ENCODE measurements around the gene FAM120C. TPM values are rescaled to one million over a fixed set of nuclear protein-coding genes. Genes with fewer than 3 reads are reported as not detected.

FAM120C gene
- total RNA-seq, 1 experiment from 2014 or later = 10.6 TPM

DNA sequence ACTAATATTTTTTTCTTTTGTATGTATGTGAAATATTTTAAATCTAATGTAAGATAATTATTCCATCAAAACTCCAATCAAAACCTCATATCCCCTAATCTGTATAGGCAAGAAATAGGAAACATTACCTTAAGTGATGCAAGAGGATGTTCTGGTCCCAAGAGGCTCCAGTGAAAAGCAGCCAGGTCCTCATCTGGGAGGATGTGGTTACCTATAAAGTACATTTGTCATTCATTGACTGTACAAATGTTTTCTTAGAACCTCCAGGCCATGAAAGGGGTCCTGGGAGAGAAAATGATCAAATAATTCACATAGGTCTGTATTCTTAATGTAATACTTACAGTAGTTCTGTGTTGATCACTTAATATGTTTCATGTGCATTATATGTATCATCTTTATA is 25.5 kb downstream of the FAM120C start:
- no peaks in the 10 kb centered on the region for H3K9me3 Mint-ChIP-seq
- H3K27me3 Mint-ChIP-seq (ENCODE audit: low read depth) = no peaks in the 10 kb centered on the region
- CTCF ChIA-PET = no interaction called here
- no peak for ATAC-seq
- H3K4me3 Mint-ChIP-seq = no peak overlapping the region
- H3K4me1 Mint-ChIP-seq = no peaks in the 10 kb centered on the region
- H3K27ac Mint-ChIP-seq = no peak overlapping the region
- POLR2A ChIA-PET = no interaction called here
- no peak for TF ChIP-seq ZNF138 (CRISPR knock-in tag; conservative IDR thresholded peaks at IDR 0.05)
- no peak for TF ChIP-seq PRRX2 (CRISPR knock-in tag; IDR thresholded peaks at IDR 0.05)
- no peak for TF ChIP-seq MYBL2 (CRISPR knock-in tag; IDR thresholded peaks at IDR 0.05)
- no peak for TF ChIP-seq FOXP1 (CRISPR knock-in tag; IDR thresholded peaks at IDR 0.05; ENCODE audit: borderline replicate concordance)
- TF ChIP-seq, protein P1, sequence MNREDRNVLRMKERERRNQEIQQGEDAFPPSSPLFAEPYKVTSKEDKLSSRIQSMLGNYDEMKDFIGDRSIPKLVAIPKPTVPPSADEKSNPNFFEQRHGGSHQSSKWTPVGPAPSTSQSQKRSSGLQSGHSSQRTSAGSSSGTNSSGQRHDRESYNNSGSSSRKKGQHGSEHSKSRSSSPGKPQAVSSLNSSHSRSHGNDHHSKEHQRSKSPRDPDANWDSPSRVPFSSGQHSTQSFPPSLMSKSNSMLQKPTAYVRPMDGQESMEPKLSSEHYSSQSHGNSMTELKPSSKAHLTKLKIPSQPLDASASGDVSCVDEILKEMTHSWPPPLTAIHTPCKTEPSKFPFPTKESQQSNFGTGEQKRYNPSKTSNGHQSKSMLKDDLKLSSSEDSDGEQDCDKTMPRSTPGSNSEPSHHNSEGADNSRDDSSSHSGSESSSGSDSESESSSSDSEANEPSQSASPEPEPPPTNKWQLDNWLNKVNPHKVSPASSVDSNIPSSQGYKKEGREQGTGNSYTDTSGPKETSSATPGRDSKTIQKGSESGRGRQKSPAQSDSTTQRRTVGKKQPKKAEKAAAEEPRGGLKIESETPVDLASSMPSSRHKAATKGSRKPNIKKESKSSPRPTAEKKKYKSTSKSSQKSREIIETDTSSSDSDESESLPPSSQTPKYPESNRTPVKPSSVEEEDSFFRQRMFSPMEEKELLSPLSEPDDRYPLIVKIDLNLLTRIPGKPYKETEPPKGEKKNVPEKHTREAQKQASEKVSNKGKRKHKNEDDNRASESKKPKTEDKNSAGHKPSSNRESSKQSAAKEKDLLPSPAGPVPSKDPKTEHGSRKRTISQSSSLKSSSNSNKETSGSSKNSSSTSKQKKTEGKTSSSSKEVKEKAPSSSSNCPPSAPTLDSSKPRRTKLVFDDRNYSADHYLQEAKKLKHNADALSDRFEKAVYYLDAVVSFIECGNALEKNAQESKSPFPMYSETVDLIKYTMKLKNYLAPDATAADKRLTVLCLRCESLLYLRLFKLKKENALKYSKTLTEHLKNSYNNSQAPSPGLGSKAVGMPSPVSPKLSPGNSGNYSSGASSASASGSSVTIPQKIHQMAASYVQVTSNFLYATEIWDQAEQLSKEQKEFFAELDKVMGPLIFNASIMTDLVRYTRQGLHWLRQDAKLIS (CRISPR knock-in tag; IDR thresholded peaks at IDR 0.05; ENCODE audit: borderline replicate concordance) = no peak
- TF ChIP-seq, protein P2, sequence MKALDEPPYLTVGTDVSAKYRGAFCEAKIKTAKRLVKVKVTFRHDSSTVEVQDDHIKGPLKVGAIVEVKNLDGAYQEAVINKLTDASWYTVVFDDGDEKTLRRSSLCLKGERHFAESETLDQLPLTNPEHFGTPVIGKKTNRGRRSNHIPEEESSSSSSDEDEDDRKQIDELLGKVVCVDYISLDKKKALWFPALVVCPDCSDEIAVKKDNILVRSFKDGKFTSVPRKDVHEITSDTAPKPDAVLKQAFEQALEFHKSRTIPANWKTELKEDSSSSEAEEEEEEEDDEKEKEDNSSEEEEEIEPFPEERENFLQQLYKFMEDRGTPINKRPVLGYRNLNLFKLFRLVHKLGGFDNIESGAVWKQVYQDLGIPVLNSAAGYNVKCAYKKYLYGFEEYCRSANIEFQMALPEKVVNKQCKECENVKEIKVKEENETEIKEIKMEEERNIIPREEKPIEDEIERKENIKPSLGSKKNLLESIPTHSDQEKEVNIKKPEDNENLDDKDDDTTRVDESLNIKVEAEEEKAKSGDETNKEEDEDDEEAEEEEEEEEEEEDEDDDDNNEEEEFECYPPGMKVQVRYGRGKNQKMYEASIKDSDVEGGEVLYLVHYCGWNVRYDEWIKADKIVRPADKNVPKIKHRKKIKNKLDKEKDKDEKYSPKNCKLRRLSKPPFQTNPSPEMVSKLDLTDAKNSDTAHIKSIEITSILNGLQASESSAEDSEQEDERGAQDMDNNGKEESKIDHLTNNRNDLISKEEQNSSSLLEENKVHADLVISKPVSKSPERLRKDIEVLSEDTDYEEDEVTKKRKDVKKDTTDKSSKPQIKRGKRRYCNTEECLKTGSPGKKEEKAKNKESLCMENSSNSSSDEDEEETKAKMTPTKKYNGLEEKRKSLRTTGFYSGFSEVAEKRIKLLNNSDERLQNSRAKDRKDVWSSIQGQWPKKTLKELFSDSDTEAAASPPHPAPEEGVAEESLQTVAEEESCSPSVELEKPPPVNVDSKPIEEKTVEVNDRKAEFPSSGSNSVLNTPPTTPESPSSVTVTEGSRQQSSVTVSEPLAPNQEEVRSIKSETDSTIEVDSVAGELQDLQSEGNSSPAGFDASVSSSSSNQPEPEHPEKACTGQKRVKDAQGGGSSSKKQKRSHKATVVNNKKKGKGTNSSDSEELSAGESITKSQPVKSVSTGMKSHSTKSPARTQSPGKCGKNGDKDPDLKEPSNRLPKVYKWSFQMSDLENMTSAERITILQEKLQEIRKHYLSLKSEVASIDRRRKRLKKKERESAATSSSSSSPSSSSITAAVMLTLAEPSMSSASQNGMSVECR (CRISPR knock-in tag; IDR thresholded peaks at IDR 0.05; ENCODE audit: borderline replicate concordance) = no peak
- no peak for TF ChIP-seq TCF7 (CRISPR knock-in tag; IDR thresholded peaks at IDR 0.05; ENCODE audit: low read depth)
- TF ChIP-seq, protein P3, sequence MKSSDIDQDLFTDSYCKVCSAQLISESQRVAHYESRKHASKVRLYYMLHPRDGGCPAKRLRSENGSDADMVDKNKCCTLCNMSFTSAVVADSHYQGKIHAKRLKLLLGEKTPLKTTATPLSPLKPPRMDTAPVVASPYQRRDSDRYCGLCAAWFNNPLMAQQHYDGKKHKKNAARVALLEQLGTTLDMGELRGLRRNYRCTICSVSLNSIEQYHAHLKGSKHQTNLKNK (CRISPR knock-in tag; IDR thresholded peaks at IDR 0.05) = no peak
- TF ChIP-seq, protein P4, sequence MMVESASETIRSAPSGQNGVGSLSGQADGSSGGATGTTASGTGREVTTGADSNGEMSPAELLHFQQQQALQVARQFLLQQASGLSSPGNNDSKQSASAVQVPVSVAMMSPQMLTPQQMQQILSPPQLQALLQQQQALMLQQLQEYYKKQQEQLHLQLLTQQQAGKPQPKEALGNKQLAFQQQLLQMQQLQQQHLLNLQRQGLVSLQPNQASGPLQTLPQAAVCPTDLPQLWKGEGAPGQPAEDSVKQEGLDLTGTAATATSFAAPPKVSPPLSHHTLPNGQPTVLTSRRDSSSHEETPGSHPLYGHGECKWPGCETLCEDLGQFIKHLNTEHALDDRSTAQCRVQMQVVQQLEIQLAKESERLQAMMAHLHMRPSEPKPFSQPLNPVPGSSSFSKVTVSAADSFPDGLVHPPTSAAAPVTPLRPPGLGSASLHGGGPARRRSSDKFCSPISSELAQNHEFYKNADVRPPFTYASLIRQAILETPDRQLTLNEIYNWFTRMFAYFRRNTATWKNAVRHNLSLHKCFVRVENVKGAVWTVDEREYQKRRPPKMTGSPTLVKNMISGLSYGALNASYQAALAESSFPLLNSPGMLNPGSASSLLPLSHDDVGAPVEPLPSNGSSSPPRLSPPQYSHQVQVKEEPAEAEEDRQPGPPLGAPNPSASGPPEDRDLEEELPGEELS (CRISPR knock-in tag; IDR thresholded peaks at IDR 0.05) = no peak
- no peak for TF ChIP-seq ZNF317 (CRISPR knock-in tag; IDR thresholded peaks at IDR 0.05; ENCODE audit: borderline replicate concordance, low read depth)
- TF ChIP-seq GTF2I (CRISPR knock-in tag; conservative IDR thresholded peaks at IDR 0.05) = no peak
- no peak for TF ChIP-seq SP1 (CRISPR knock-in tag; conservative IDR thresholded peaks at IDR 0.05)
- no peak for TF ChIP-seq TP53 (CRISPR knock-in tag; IDR thresholded peaks at IDR 0.05)
- TF ChIP-seq, protein P5, sequence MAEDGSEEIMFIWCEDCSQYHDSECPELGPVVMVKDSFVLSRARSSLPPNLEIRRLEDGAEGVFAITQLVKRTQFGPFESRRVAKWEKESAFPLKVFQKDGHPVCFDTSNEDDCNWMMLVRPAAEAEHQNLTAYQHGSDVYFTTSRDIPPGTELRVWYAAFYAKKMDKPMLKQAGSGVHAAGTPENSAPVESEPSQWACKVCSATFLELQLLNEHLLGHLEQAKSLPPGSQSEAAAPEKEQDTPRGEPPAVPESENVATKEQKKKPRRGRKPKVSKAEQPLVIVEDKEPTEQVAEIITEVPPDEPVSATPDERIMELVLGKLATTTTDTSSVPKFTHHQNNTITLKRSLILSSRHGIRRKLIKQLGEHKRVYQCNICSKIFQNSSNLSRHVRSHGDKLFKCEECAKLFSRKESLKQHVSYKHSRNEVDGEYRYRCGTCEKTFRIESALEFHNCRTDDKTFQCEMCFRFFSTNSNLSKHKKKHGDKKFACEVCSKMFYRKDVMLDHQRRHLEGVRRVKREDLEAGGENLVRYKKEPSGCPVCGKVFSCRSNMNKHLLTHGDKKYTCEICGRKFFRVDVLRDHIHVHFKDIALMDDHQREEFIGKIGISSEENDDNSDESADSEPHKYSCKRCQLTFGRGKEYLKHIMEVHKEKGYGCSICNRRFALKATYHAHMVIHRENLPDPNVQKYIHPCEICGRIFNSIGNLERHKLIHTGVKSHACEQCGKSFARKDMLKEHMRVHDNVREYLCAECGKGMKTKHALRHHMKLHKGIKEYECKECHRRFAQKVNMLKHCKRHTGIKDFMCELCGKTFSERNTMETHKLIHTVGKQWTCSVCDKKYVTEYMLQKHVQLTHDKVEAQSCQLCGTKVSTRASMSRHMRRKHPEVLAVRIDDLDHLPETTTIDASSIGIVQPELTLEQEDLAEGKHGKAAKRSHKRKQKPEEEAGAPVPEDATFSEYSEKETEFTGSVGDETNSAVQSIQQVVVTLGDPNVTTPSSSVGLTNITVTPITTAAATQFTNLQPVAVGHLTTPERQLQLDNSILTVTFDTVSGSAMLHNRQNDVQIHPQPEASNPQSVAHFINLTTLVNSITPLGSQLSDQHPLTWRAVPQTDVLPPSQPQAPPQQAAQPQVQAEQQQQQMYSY (CRISPR knock-in tag; IDR thresholded peaks at IDR 0.05) = no peak
- no peak for TF ChIP-seq ATF1 (CRISPR knock-in tag; IDR thresholded peaks at IDR 0.05)
- no peak for TF ChIP-seq ZNF121 (CRISPR knock-in tag; IDR thresholded peaks at IDR 0.05)
- H3K36me3 Mint-ChIP-seq = no peaks in the 10 kb centered on the region
- DNase-seq (ENCODE audit: low spot score) = no peak
